Activated T-cell treated with anti-CD3 and anti-CD28 coated beads for 1 hour (primary cell): ENCODE results near the gene MTHFD2L.

Source experiments
- DNase-seq: peaks from one replicate; pipeline ENCODE4 v3.0.0-alpha.2; 2020; ENCODE audit warnings: low read depth

MTHFD2L gene

GRCh38 chr4:74132944-74133343 lies 25.0 kb upstream of the MTHFD2L start:
- no peak for DNase-seq

GRCh38 chr4:74133786-74134499 lies 24.0 kb upstream of the MTHFD2L start:
- DNase-seq = no peak

GRCh38 chr4:74134500-74134852 lies 23.4 kb upstream of the MTHFD2L start:
- DNase-seq = no peak

GRCh38 chr4:74146581-74147129 lies 11.3 kb upstream of the MTHFD2L start:
- no peak for DNase-seq

DNA sequence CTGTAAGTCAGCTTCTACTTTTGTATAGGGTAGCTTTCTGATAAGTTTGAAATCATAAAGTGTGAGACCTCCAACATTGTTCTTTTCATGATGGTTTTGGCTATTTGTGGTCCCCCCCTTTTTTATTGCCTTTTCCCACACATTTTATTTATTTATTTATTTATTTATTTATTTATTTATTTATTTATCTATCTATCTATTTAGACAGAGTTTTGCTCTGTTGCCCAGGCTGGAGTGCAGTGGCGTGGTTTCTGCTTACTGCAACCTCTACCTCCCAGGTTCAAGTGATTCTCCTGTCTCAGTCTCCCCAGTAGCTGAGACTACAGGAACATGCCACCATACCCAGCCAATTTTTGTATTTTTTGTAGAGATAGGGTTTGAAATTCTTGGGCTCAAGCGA lies 9.7 kb upstream of the MTHFD2L start:
- DNase-seq = no peak

GRCh38 chr4:74152836-74153235 lies 5.1 kb upstream of the MTHFD2L start:
- DNase-seq = no peak

DNA sequence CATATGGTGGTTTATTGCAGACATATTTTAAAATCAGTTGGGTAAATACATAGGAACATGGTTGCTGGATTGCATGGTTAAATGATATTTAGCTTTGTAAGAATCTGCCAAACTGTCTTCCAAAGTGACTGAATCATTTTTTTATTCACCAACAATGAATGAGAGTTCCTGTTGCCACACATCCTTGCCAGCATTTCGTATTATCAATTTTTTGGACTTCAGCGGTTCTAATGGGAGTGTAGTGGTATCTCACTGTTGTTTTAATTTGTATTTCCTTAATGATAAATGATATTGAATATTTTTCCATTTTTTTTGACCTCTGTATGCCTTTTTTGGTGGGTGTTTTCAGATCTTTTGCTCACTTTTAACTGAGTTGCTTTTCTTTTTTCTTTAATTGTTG lies 1.4 kb upstream of the MTHFD2L start:
- no peak for DNase-seq

DNA sequence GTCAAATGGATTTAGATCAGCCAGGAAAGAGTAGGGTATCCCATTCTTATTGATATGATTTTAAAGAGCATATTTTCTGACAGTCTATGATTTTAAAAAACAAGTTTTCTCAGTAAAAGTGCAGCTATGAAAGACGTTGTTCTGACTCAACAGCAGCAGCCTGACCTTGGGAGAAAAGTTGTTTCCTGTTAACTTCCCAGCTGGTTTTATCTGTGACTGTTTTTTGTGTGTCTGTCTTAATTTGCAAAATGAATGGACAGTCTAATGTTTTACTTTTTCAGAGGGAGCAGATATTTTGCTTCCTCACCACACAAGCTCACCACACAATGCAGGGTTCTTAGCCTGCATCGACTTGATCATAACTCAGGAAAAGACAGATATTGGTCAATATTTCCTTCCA lies 764 bp upstream of the MTHFD2L start:
- DNase-seq = no peak

GRCh38 chr4:74158466-74159142 lies 686 bp downstream of the MTHFD2L start:
- no peak for DNase-seq

DNA sequence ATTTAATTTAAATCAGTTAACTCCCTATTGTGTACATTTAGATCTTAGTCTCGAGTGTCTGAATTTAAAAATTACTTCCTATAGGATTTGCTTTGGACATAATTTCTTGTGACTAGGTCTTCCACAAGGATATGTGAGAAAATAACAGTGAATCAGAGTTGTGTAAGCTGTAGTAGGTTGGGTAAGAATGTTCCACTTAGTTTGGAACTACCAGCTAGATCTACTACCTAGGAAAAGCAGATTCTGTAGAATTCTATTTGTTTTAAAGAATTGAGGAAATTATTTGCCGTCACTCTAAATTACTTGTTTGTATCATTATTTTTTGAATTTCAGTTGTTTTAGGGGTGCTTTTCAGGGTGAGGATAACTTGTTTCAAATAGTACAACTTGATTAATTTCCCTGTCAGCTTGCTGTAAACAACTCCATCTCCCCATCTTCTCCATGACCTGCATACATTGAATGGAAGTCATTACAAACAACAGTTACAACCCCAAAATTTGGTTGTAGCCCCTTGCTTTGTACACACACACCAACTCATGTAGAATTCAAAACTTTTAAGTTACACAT lies 1.3 kb downstream of the MTHFD2L start:
- DNase-seq = no peak

DNA sequence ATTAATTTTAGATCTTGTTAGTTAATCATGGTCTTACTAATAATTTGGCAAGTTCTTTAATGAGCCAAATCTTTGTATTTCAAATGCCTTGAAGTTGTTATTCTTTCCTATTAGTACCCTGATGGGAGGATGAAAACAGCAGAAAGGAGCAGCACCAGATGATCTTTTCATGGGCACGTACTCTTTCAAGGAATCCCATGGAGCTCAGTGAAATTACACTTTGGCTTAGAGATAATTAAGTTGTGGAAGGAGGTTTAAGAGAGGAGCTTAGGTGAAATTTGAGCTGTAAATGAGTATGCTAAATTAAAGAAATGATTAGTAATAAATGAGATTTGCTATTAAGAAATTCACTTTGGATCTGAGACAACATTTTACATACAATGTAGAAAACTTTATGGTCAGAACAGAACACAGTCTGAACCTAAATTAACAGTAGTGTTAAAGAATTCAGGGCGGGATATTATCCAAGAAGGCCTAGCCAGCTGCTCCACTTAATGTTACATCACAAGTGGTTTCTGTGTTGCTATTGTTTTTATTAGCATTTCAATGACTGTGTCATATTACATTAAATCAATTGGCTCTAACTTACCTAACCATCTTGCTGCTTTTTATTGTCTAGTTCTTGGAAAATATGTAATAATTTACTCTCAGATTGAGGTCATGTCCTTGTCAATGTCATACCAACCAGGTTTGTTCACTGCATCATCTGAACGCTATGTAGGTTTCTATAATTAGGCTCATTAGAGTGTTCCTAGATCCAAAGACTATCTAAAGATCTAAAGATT lies 3.9 kb downstream of the MTHFD2L start:
- no peak for DNase-seq

- no peak for DNase-seq
These were observed 8.2 kb downstream of the MTHFD2L start for GRCh38 chr4:74166135-74166534.

- DNase-seq = no peak
These were observed 8.9 kb downstream of the MTHFD2L start for GRCh38 chr4:74166818-74167217.

DNA sequence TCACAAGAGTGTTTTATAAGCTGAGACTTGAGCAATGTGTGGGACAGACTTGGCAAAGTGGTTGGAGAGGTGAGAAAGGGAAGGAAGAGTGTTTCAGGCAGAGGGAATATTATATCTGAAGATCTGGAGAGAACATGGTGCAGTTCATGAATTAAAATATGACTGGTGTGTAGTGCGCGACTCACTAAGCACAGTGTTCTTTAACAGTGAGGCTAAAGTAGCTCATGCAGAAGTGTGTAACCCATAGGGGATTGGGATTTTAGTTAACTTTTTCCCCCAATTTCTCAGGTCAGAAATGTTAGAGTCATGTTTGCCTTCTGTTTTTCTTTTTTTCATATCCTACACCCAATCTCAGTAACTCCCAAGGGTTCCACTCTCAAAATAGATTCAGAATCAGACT lies 9.7 kb downstream of the MTHFD2L start:
- no peak for DNase-seq

DNA sequence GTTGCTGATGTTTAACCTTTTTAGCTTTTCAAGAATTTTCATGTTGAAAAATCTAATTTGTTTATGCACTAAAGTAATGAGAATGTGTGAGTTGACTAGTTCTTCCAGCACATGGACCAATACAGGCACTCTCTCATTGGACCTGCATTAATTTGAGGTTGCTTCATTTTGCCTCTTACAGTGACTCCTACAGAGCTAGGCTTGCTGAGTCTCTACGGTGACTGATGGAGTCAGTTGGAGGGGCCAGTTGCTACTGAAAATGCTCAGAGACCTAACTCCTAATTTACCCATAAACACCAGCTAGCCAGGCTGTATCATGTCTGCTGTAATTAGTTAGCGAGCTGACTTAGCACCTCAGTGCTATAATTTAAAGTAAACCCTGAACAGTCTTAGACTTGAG lies 10.9 kb downstream of the MTHFD2L start:
- DNase-seq = no peak

DNA sequence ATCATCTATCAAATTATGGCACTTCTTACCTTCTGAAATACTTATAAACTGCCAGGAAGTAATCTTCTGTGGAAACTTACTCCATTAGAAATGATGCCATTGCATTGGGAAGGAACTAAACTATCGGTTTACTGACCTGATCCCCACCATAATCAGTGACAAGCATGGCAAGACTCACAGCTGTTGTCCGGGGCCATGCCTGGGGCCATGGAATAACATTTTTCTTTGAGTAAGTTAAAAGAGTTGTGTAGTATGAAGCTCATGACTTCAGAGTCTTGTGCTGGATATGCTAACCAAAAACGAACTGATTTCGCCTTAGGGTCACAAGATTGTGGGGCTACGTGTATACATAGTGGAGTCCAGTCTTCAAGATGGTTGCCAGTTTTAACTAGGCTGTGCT lies 15.4 kb downstream of the MTHFD2L start:
- DNase-seq = no peak

GRCh38 chr4:74174421-74174820 lies 16.5 kb downstream of the MTHFD2L start:
- DNase-seq = no peak

- no peak for DNase-seq
These were observed 17.0 kb downstream of the MTHFD2L start for GRCh38 chr4:74174941-74175340.

DNA sequence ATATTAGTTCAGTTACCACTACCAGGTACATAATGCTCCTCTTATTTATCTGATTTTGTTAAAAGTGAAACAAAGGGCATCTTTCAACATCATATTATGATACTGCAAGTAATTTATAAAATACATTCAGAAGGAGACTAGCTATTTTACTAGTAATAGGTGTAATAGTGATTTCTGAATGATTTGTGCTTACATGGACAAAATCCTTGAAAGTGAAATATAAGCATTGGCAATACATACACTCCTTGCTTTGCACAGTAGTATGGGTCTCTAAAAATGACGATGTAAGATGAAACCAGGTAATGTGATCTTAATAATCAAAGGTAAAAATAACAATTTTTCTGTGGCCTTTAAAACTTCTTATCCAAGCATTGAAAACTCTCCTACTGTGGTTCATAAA lies 17.5 kb downstream of the MTHFD2L start:
- DNase-seq = no peak

DNA sequence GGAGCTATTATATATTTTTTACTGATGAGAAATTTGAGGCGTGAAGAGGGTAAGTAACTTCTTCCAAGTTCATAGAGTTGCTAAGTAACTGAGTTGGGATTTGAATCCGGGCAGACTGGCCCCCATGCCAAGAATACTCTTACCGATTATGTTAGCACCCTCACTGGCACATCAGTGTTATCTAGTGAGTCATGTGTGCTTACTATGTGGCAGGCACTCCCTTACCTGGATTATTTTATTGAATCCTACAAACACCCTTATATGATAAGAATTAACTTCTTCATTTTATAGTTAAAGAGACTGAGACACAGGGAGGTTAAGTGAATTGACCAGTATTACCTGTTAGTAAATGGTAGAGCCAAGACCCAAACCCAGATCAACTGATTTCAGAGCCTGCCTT lies 20.9 kb downstream of the MTHFD2L start:
- no peak for DNase-seq

DNA sequence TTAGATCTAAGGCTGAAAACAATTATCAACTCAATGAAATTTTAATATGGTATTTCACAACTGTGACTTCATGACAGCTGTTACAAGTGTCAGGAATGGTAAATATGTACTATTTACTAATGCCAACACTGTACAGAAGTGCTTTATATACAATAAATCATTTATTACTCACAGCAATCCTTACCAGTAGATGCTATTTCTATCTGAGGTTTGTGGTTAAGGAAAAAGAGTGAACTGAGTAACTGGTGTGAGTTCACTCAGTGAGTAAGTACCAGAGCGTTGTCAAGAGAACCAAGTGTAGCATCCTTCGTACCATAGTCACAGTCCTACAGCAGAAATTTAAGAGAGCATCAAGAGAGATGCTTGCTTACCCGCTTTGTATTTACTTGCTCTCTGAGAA lies 23.3 kb downstream of the MTHFD2L start:
- no peak for DNase-seq

GRCh38 chr4:74188912-74189311 lies 31.0 kb downstream of the MTHFD2L start:
- DNase-seq = no peak
